ENCODE measurements around the gene FASN. TPM values are rescaled to one million over a fixed set of nuclear protein-coding genes. Genes with fewer than 3 reads are reported as not detected.

The FASN gene
- total RNA-seq, 4 donors from 2014 or later: 50.4 to 110 (median 76.5) TPM

DNA sequence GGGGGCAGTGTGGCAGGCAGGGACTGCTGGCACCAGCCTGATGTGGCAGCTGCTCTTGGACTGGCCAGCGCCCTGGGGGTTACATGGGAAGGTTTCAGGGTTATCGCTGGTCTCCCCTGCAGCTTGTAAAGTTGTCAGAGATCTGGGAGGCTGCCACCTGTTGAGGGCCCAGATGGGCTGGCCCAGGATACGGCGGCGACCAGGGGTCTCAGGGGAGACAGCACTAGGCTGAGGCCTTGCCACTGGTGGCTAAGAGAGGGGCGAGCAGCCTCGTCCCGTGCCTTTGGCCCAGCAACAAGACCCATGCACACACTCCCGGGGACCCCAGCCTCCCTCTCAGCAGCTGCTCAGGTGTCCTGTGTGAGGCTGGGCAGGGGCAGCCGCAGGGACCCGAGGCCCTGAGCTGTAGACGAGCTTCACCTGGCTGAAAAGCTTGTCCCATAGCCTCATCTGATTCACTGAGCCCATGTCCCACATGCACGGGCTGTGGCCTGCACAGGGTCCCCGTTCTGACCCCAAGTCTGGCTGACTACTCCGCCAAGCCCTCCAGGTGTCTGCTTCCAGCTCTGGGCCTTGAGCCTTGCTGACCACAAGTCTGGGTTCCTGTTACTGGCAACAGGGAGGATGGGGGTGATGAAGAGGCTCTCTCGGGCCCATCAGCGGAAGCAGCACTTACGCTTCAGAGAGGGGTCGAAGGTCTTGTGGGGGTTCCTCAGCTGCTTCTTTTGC is 38.6 kb downstream of the FASN start:
- peaks cover 0 to 95% (median 0%) of the 10 kb centered on the region in 3 donors for H3K36me3 ChIP-seq
- TF ChIP-seq, protein P1, sequence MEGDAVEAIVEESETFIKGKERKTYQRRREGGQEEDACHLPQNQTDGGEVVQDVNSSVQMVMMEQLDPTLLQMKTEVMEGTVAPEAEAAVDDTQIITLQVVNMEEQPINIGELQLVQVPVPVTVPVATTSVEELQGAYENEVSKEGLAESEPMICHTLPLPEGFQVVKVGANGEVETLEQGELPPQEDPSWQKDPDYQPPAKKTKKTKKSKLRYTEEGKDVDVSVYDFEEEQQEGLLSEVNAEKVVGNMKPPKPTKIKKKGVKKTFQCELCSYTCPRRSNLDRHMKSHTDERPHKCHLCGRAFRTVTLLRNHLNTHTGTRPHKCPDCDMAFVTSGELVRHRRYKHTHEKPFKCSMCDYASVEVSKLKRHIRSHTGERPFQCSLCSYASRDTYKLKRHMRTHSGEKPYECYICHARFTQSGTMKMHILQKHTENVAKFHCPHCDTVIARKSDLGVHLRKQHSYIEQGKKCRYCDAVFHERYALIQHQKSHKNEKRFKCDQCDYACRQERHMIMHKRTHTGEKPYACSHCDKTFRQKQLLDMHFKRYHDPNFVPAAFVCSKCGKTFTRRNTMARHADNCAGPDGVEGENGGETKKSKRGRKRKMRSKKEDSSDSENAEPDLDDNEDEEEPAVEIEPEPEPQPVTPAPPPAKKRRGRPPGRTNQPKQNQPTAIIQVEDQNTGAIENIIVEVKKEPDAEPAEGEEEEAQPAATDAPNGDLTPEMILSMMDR (IDR thresholded peaks at IDR 0.05): no peak
- TF ChIP-seq POLR2A (IDR thresholded peaks at IDR 0.05): no peak
- no peaks in the 10 kb centered on the region for H3K9me3 ChIP-seq
- H3K4me3 ChIP-seq: no peak overlapping the region
- peaks cover 0 to 11% (median 6%) of the 10 kb centered on the region in 4 donors for H3K4me1 ChIP-seq
- DNase-seq: no peak
- H3K27ac ChIP-seq: no peak overlapping the region
- no peaks in the 10 kb centered on the region for H3K27me3 ChIP-seq

DNA sequence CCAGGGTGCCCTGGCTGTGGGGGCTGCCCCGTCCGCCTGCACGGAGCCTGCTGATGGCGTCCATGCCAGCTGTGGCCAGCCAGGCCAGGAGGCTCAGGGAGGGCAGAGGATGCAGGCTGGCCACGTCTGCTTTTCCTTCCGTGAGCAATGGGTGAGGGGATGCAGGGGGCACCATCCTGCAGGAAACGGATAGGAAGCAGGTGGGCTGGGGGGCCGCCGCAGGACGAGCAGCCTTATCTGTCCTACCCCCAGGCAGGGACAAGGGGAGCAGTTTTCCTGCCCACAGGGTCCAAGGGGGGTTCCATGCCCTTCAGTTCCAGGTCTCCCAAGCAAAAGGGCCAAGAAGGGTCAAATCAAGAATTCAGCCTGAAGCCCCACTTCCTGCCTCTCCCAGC is 39.2 kb downstream of the FASN start:
- peaks cover 0 to 99% (median 0%) of the 10 kb centered on the region in 3 donors for H3K36me3 ChIP-seq
- no peak overlapping the region for H3K27ac ChIP-seq
- no peak overlapping the region for H3K4me3 ChIP-seq

DNA sequence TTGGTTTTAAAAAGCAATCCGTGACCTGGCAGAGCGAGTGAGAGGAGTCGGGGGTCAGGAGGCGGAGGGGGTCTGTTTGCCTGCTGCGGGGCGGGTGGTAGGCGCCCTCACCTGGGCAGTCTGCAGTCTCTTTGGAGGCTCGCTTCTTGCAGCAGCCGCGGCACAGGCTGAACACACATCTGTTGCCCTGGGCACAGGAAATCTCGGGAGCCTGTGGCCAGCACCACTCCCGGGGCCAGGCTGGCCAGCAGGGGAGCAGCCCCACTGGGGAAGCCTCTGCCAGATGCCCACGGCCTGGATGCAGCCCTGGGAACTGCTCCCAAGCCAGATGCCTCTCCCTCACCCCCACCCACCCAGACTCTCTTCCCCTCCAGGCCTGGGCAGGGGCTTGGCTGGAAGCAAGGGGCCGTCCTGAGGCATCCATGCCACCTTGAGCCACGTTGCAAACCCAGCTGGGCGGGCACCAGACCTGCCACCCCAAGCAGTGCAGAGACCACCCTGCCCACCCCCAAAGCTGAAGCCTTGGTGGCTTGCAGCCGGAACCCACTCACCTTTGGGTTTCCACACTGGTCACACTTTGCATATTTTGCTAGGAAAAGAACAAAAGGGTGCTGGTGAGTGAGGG is 39.7 kb downstream of the FASN start:
- Histone ChIP-seq H3K27me3 (no peaks in the 10 kb centered on the region), H3K27ac (no peak overlapping the region), H3K36me3 (peaks cover 0 to 98% (median 0%) of the 10 kb centered on the region in 3 donors), H3K4me3 (no peak overlapping the region), H3K4me1 (peaks cover 0 to 7% (median under 1%) of the 10 kb centered on the region in 4 donors), H3K9me3 (no peaks in the 10 kb centered on the region)
- DNase-seq: no peak
- TF ChIP-seq, protein P1 (IDR thresholded peaks at IDR 0.05): no peak
- no peak for TF ChIP-seq POLR2A (IDR thresholded peaks at IDR 0.05)

More for the DNA sequence above, 39.2 kb downstream of the FASN start:
- TF ChIP-seq, protein P1 (IDR thresholded peaks at IDR 0.05): no peak
- TF ChIP-seq POLR2A (IDR thresholded peaks at IDR 0.05): no peak
- H3K4me1 ChIP-seq: peaks cover 0 to 7% (median 1%) of the 10 kb centered on the region in 4 donors
- no peak for DNase-seq
- no peaks in the 10 kb centered on the region for H3K27me3 ChIP-seq
- no peaks in the 10 kb centered on the region for H3K9me3 ChIP-seq

DNA sequence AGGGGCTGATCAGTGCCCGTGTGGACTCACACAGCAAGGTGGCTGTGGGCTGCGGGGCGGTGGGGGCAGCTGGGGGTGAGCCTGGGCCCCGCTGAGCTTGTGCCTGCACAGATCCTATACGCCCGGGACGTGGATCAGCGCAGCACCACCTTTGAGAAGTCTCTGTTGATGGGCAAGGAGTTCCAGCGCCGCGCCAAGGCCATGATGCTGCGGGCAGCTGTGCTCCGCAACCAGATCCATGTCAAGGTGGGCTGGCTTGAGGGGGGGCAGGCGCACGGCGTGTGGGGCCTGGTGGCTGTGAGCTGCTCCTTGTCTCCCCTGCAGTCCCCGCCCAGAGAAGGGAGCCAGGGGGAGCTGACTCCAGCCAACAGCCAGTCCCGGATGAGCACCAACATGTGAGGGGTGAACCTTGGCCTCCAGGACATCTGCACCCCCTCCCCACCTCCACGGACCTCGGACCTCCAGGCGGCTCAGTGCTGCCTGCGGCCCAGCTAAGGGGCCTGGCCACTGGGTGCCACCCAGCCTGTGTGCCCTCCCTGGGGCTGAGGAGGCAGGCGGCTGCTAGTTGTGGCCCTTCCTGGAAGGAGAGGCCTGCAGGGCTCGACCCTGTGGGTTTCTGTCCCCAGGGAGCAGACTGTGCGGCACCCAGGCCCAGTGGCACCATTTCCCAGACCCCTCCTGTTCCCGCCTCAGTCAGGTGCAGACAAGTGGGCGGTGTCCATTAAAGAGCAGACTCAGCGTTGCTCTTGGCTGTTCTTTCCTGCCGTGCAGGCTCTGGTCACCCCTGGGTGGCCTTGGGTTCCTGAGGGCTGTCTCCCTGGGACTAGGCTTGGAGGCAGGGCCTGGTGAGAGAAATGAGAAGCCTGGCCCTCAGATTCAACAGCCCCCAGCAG is 41.1 kb downstream of the FASN start:
- Histone ChIP-seq H3K27ac (no peak overlapping the region), H3K27me3 (no peaks in the 10 kb centered on the region), H3K9me3 (no peaks in the 10 kb centered on the region), H3K4me3 (no peak overlapping the region), H3K4me1 (peaks cover 0 to 20% (median 12%) of the 10 kb centered on the region in 4 donors), H3K36me3 (peaks cover 0 to 84% (median 0%) of the 10 kb centered on the region in 3 donors)
- no peak for TF ChIP-seq POLR2A (IDR thresholded peaks at IDR 0.05)
- TF ChIP-seq, protein P1 (IDR thresholded peaks at IDR 0.05): no peak
- no peak for DNase-seq

DNA sequence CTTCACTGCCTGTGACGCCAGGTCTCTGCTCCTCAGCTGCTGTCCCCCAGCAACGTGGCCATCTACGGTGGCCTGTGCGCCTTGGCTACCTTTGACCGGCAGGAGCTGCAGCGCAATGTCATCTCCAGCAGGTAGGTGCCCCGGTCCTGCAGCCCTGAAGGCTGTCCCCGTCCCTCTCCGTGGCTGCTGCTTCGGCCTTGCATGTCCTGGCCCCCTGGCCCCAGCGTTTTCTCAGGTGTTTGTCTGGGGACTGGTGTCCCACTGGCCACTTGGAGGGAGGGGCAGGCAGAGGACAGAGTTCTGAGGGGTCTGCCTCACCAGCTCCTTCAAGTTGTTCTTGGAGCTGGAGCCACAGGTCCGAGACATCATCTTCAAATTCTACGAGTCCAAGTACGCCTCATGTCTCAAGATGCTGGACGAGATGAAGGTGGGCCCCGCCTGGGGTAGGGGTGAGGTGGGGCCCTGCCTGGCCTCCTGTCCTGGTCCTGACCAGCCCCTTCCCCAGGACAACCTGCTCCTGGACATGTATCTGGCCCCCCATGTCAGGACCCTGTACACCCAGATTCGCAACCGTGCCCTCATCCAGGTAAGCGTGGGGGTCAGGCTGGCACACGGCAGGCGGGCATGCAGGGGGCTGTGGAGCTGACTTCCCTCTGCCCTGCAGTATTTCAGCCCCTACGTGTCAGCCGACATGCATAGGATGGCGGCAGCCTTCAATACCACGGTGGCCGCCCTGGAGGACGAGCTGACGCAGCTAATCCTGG is 41.9 kb downstream of the FASN start:
- DNase-seq: no peak
- Histone ChIP-seq H3K36me3 (peaks cover 0 to 76% (median 0%) of the 10 kb centered on the region in 3 donors), H3K27me3 (no peaks in the 10 kb centered on the region), H3K9me3 (no peaks in the 10 kb centered on the region), H3K4me3 (no peak overlapping the region), H3K27ac (no peak overlapping the region), H3K4me1 (peaks cover 0 to 20% (median 13%) of the 10 kb centered on the region in 4 donors)
- no peak for TF ChIP-seq POLR2A (IDR thresholded peaks at IDR 0.05)
- TF ChIP-seq, protein P1 (IDR thresholded peaks at IDR 0.05): no peak

Measured in Peyer's patch (tissue), 4 donors.